Mesothelial cell of epicardium (in vitro differentiated cells): ENCODE data around the gene KRT10. TPM values are rescaled to one million over a fixed set of nuclear protein-coding genes. Genes with fewer than 3 reads are reported as not detected.

Source experiments
- DNase-seq, 2 experiments: peaks; one replicate each; pipeline ENCODE4 v3.0.0; 2021; ENCODE audit warnings: low spot score in 2 of 2; ENCODE audit not compliant: unreplicated experiment in 2 of 2
- H3K27ac Mint-ChIP-seq: 2 replicates; pipeline ENCODE4 v1.8.0; 2021; ENCODE audit warnings: mixed read lengths
- H3K27me3 Mint-ChIP-seq: 2 replicates; pipeline ENCODE4 v1.8.0; 2021; ENCODE audit warnings: low read depth, mixed read lengths
- H3K36me3 Mint-ChIP-seq: 2 replicates; pipeline ENCODE4 v1.8.0; 2021; ENCODE audit warnings: mixed read lengths
- H3K4me1 Mint-ChIP-seq: 2 replicates; pipeline ENCODE4 v1.8.0; 2021; ENCODE audit warnings: mixed read lengths
- H3K4me3 Mint-ChIP-seq: 2 replicates; pipeline ENCODE4 v1.8.0; 2021; ENCODE audit warnings: mild to moderate bottlenecking, moderate library complexity, mixed read lengths
- H3K9me3 Mint-ChIP-seq: 2 replicates; pipeline ENCODE4 v1.8.0; 2021; ENCODE audit warnings: mixed read lengths
- CTCF ChIP-seq: fragments of 200-600 bp; sonication (generic); IDR thresholded peaks from one replicate; pipeline ENCODE4 v1.5.0; 2021; ENCODE audit warnings: antibody characterized with exemption; ENCODE audit not compliant: unreplicated experiment
- total RNA-seq: library from RNA; stranded (reverse); gene quantifications from 3 replicates; pipeline ENCODE4 v1.2.1, GENCODE V29; 2021

The KRT10 gene
- total RNA-seq, 1 donor from 2014 or later, result 39.5 TPM

GRCh38 chr17:40791787-40792436 is 30.5 kb downstream of the KRT10 start:
- TF ChIP-seq CTCF, result peak; percentile 56
- no peak for DNase-seq
- H3K36me3 Mint-ChIP-seq, result no peaks in the 10 kb centered on the region
- peaks cover 2% of the 10 kb centered on the region for H3K4me1 Mint-ChIP-seq
- H3K27me3 Mint-ChIP-seq, result peaks cover 27% of the 10 kb centered on the region
- H3K4me3 Mint-ChIP-seq, result no peak overlapping the region
- H3K9me3 Mint-ChIP-seq, result no peaks in the 10 kb centered on the region
- H3K27ac Mint-ChIP-seq, result no peak overlapping the region

GRCh38 chr17:40791111-40791510 is 31.3 kb downstream of the KRT10 start:
- no peaks in the 10 kb centered on the region for H3K36me3 Mint-ChIP-seq
- no peaks in the 10 kb centered on the region for H3K9me3 Mint-ChIP-seq
- no peak for TF ChIP-seq CTCF
- H3K4me1 Mint-ChIP-seq, result peaks cover 2% of the 10 kb centered on the region
- H3K27ac Mint-ChIP-seq, result no peak overlapping the region
- no peak for DNase-seq
- peaks cover 22% of the 10 kb centered on the region for H3K27me3 Mint-ChIP-seq
- H3K4me3 Mint-ChIP-seq, result no peak overlapping the region

- Mint-ChIP-seq H3K27me3 (peaks cover 26% of the 10 kb centered on the region), H3K36me3 (no peaks in the 10 kb centered on the region)
Measured at GRCh38 chr17:40782450-40782849, 40.0 kb downstream of the KRT10 start, which contains the start of gene KRT27. TSS of gene KRT27 (minus strand) at chr17:40782550. CDS start at chr17:40782493, 57 bp downstream.

GRCh38 chr17:40779181-40779909 is 43.1 kb downstream of the KRT10 start:
- Mint-ChIP-seq H3K4me3 (no peak overlapping the region), H3K27ac (no peak overlapping the region), H3K36me3 (no peaks in the 10 kb centered on the region), H3K9me3 (no peaks in the 10 kb centered on the region), H3K4me1 (no peaks in the 10 kb centered on the region), H3K27me3 (peaks cover 48% of the 10 kb centered on the region)
- TF ChIP-seq CTCF, result no peak
- DNase-seq, result no peak

More at GRCh38 chr17:40782450-40782849, 40.0 kb downstream of the KRT10 start, which contains the start of gene KRT27:
- DNase-seq, result no peak
- no peak within 1 kb of the TSS for H3K4me3 Mint-ChIP-seq
- H3K9me3 Mint-ChIP-seq, result no peaks in the 10 kb centered on the region
- no peak for TF ChIP-seq CTCF
- H3K4me1 Mint-ChIP-seq, result no peaks in the 10 kb centered on the region
- no peak within 1 kb of the TSS for H3K27ac Mint-ChIP-seq

- H3K27ac Mint-ChIP-seq, result no peak overlapping the region
- peaks cover 52% of the 10 kb centered on the region for H3K27me3 Mint-ChIP-seq
- no peaks in the 10 kb centered on the region for H3K9me3 Mint-ChIP-seq
- H3K36me3 Mint-ChIP-seq, result no peaks in the 10 kb centered on the region
- DNase-seq, result no peak
- H3K4me3 Mint-ChIP-seq, result no peak overlapping the region
- no peaks in the 10 kb centered on the region for H3K4me1 Mint-ChIP-seq
- no peak for TF ChIP-seq CTCF
Measured at GRCh38 chr17:40778461-40778860, 44.0 kb downstream of the KRT10 start.
